Ureter (tissue), 1 donor: ENCODE measurements around the gene LAMTOR2. TPM values are rescaled to one million over a fixed set of nuclear protein-coding genes. Genes with fewer than 3 reads are reported as not detected.
A peak's percentile ranks its signal among the peaks of the same experiment; 100 is the strongest.
"Not testable (repeated sequence)": the region's sequence is repeated elsewhere in the genome, so short reads cannot be mapped to it uniquely, and the experiment has no call there.

ENCODE experiments used
- DNase-seq: peaks from one replicate; pipeline ENCODE4 v3.0.0-alpha.2; 2020; ENCODE audit warnings: low spot score
- total RNA-seq: library from RNA; stranded (reverse); gene quantifications from one replicate; pipeline ENCODE4 v1.2.4, GENCODE V29; 2023
- donor health status: DM: yes; HTN: yes; CAD: no.

LAMTOR2 gene
- total RNA-seq, 1 donor from 2014 or later = 47.5 TPM

GRCh38 chr1:156052862-156053767 lies 1.5 kb upstream of the LAMTOR2 start:
- DNase-seq = peak; percentile 77

GRCh38 chr1:156053768-156054499 lies 648 bp upstream of the LAMTOR2 start, which contains the start of gene UBQLN4:
UBQLN4 (minus strand) TSS chr1:156053798; CDS start chr1:156053701, 97 bp downstream.
- peak; percentile 92 for DNase-seq

GRCh38 chr1:156055281-156056048 lies 883 bp downstream of the LAMTOR2 start:
- DNase-seq = no peak

DNA sequence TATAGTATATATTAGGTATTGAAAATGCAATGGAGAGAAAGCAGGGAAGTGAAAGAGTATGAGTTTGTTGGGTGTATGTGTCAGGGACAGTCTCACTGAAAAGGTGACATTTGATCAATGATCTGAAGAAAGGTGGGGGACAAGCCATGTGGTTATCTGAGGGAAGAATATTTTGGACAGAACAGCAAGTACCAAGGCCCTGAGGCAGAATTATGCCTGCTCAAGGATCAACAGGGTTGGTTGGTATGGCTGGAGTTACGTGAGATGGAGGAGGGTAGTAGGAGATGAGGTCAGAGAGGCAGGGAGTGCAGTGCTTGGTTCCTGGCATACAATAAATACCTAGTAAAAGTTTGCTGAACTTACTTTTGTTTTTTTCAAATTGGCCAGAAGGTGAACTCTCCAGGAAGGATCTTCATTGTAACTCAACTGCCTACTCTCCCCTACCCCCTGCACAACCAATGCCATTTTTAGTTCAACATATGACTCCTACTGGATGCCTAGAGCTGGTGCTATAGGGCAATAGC lies 1.8 kb downstream of the LAMTOR2 start:
- DNase-seq = no peak

GRCh38 chr1:156060937-156061636 lies 6.5 kb downstream of the LAMTOR2 start, which contains the start of gene RAB25:
RAB25 (plus strand) TSS chr1:156061160; CDS start chr1:156061401, 241 bp downstream.
- peak; percentile 86 for DNase-seq

GRCh38 chr1:156062189-156062588 lies 7.6 kb downstream of the LAMTOR2 start:
- DNase-seq = no peak

GRCh38 chr1:156063997-156064285 lies 9.4 kb downstream of the LAMTOR2 start:
- no peak for DNase-seq

- no peak for DNase-seq
These were observed 10.0 kb downstream of the LAMTOR2 start for GRCh38 chr1:156064615-156065014.

DNA sequence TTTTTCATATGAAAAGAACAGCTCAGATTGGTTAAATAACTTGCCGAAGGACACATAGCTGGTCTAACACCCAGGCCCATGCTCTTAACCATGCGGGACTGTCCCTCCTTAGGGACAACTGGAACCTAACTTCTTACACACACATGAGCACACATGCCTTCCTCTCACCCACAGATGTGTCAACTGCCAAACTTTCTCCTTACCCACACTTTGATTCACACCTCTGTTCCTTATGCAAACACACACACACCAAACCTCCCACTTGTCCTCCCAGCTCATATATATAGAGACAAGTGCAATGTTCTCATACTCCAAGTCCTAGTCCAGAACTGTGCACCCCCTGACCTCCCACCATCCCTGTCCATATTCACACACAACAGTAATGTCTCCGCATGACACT lies 10.6 kb downstream of the LAMTOR2 start:
- no peak for DNase-seq

DNA sequence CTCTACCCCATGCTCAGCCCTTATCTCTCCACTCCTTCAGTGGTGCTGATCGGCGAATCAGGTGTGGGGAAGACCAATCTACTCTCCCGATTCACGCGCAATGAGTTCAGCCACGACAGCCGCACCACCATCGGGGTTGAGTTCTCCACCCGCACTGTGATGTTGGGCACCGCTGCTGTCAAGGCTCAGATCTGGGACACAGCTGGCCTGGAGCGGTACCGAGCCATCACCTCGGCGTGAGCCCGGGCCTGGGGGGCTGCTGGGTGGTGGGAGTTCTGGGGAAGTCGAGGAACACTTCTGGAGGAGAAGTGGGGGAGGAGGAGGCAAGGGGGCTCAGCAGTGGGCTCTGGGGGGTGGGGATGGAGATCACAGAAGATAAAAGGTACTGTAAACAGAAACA lies 11.3 kb downstream of the LAMTOR2 start:
- DNase-seq = no peak

- no peak for DNase-seq
These were observed 12.7 kb downstream of the LAMTOR2 start for GRCh38 chr1:156067262-156067661.

- DNase-seq = no peak
These were observed 15.2 kb downstream of the LAMTOR2 start for GRCh38 chr1:156069490-156070455.

GRCh38 chr1:156070548-156070947 lies 16.0 kb downstream of the LAMTOR2 start:
- DNase-seq = no peak

- DNase-seq = not testable (repeated sequence)
These were observed 16.8 kb downstream of the LAMTOR2 start for GRCh38 chr1:156071332-156071816.

- no peak for DNase-seq
These were observed 17.7 kb downstream of the LAMTOR2 start for GRCh38 chr1:156072251-156072650.

- no peak for DNase-seq
These were observed 18.6 kb downstream of the LAMTOR2 start for GRCh38 chr1:156073110-156073687.

- DNase-seq = no peak
These were observed 19.2 kb downstream of the LAMTOR2 start for GRCh38 chr1:156073740-156074139.

DNA sequence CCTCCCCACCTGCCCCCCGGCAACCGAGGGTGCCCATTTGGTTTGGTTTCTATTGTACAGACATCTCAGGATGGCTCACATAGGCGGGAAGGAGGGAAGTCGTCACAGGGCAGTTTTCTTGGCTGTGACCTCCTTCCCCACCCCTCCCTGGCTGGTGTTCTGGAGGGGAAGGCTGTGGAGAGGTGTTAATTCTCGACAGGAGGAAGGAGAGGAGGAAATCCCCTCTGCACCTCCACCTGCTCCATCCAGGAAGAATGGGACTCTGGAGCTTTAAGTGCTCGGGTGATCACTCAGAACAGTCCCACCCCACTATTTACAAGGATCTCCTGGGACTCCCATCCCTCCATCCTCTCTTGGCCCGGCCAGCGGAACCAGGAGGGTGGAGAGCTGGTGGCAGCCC lies 20.1 kb downstream of the LAMTOR2 start:
- DNase-seq = no peak

GRCh38 chr1:156075162-156075561 lies 20.6 kb downstream of the LAMTOR2 start:
- DNase-seq = no peak
